NCI-H1105 (cell line): ENCODE data around the gene PFKFB2.
"Not testable (repeated sequence)": the region's sequence is repeated elsewhere in the genome, so short reads cannot be mapped to it uniquely, and the experiment has no call there.

Experiments used
- DNase-seq: peaks from one replicate; lab custom pipeline; 2025; lab: John Stamatoyannopoulos, UW

The PFKFB2 gene

GRCh38 chr1:207039380-207040180 is 13.5 kb upstream of the PFKFB2 start:
- no peak for DNase-seq

GRCh38 chr1:207040181-207040533 is 12.9 kb upstream of the PFKFB2 start:
- no peak for DNase-seq

- DNase-seq, result not testable (repeated sequence)
These were observed 11.7 kb upstream of the PFKFB2 start for GRCh38 chr1:207041397-207041796.

- no peak for DNase-seq
These were observed 7.6 kb upstream of the PFKFB2 start for GRCh38 chr1:207045453-207045852.

DNA sequence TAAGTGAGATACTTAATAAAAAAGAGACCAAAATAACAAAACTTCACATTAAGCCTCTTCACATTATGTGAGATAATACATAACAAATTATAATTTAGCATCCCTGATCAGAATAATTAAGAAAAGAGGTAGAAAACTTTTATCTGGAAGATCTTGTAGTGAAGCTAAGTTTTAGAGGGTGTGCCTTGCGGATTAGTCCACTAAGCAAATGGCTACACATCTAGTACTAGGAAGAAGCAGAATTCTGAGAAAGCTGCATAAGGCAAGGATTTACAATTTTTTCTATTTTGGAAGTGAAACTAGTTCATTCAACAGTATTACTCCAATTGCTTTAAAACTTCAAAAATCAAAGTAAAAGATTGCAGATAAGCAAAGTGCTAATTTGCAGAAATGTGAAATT is 5.6 kb upstream of the PFKFB2 start:
- DNase-seq, result no peak

- DNase-seq, result no peak
These were observed 5.0 kb upstream of the PFKFB2 start for GRCh38 chr1:207048041-207048440.

DNA sequence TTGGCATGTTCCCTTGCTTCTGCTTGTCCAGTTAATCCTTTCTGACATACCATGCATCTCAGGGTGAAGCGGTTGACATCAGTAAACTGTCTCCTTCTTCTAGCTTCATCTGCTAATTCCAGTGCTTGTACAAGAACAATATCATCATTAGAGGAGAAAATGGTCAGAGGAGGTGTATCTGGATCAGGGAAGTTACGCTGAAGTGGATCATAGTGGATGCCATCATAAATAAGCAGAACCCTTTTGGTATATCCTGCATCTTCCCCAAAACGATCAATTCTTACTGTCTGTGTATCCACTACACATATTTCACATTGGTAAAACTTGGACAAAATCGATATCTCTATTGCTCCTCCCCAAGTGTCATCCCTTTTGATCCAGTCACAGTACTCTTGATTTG is 4.0 kb upstream of the PFKFB2 start:
- no peak for DNase-seq

DNA sequence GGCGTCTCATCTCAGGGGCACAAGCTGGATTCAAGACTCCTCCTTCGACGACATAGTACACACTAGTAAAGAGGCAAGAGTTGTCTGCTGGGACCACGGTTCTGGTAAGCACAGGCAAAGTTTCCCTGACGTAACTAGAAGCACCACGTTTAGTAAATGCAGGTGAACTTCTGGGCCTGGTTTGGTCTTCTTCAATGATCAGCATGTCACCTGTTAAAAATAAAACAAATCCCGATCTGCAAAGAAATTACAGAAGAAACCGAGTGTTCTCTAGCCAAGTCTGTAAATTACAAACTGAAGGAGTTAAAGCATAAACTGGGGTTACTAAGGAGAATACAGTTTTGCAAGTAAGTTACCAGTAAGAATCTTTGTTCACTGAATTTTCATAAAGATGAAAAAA is 3.6 kb upstream of the PFKFB2 start:
- DNase-seq, result no peak

GRCh38 chr1:207049974-207050391 is 3.1 kb upstream of the PFKFB2 start:
- peak; percentile 53 for DNase-seq

DNA sequence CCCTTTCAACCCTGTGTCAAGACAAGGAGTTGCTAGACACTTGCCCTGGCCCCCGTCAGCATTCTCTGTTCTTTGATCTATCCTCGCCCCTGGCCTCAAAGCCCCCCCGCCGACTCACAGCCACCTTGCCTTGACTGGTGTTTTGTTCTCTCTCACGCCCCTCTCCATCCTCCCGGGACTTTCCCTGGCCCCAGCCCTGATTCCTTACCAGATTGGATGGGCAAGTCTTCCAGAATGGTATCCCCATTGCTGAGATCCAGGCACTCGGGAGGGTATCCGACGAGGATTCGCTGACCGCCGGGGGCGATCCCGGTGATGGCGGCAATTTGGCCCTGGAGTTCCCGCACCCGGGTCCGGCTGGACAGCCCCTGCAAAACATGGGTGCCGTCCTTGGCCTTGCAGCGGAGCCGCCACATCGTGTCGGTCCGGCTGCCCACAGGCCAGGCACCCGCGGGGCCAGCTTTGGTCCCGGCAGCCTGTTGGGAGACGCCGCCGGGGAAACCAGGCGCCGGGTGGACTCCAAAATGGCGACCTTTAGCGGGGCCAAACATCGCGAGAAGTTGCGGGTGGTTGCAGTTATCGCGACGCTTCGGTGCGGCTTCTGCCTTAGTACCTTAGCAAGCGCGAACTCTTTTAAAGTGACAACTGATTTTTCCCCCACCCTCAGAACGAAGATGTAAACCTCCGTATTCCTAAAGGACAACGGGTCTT is 2.4 kb upstream of the PFKFB2 start:
- peak; percentile 93 for DNase-seq

DNA sequence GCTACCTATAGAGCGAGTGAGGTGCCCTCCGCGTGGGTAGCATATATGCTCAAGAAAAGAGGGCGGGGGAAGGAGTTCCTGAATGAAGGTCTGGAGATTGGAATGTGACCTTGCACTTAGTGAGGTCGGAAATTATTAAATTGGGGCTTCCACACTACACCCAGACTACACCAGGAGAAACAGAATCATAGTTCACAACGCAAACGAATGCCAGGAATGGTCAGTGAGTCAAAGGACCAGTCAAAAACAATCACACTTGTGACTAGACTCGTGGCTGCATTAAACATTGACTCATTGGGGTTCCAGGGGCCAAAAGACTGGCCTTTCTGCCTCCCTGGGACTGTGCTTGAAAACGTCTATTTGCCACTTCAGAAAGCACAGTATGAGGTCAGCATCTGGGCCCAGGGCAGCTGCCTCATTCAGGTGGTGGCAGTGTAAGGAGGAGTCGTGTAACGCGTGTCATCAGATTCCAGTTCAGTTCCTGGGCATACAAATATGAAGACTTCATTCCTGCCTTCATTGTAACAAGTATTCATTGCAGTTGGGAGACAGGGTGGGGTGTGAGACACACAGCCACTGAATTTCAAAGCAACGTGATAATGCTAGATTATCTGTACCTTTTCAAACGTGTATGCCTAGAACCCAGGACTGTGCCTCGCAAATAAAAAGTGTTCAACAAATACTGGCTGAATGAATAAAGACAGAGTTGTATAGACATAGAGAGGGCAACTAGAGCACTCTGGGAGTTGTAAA is 1.7 kb upstream of the PFKFB2 start, which contains the start of gene YOD1:
Gene YOD1, minus strand, starts transcription at position 18 of the 753 bp plus-strand sequence. CDS start 178 bp downstream, outside the sequence.
- DNase-seq, result no peak

DNA sequence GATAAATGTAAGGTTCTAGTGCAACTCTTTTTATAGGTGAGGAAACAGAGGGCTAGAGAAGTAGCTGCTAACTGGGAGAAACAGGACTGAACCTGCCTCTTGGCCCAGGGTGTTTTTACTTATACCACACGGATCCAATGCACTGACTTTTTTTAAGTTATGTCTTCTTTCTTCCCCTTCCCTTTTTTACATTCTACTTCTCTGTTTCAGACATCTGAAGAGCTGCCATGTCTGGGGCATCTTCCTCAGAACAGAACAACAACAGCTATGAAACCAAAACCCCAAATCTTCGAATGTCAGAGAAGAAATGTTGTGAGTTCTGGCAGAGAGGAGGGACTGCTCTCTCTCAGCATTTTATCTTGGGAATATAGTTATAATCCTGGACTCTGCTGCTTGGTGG is 1.4 kb downstream of the PFKFB2 start:
- no peak for DNase-seq

GRCh38 chr1:207055386-207056001 is 2.4 kb downstream of the PFKFB2 start:
- no peak for DNase-seq

GRCh38 chr1:207056673-207057072 is 3.6 kb downstream of the PFKFB2 start:
- DNase-seq, result no peak

DNA sequence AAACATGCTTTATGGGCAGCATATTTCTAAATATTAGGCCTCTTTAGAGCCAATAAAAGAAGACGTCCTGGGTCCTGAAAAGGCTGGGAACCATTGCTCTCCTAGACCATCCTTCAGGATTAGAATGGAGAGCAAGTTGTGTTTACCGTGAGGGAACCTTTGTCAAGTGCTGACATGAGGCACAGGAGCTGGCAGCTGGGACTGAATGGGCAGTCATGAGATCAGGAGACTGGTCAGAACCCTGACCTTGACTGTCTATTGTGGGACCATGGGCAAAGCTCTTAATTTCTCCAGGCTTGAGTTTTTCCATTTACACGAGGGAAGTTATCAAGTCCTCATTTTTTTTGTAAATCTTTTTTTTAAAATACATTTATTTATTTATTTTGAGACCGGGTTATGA is 5.2 kb downstream of the PFKFB2 start:
- no peak for DNase-seq

DNA sequence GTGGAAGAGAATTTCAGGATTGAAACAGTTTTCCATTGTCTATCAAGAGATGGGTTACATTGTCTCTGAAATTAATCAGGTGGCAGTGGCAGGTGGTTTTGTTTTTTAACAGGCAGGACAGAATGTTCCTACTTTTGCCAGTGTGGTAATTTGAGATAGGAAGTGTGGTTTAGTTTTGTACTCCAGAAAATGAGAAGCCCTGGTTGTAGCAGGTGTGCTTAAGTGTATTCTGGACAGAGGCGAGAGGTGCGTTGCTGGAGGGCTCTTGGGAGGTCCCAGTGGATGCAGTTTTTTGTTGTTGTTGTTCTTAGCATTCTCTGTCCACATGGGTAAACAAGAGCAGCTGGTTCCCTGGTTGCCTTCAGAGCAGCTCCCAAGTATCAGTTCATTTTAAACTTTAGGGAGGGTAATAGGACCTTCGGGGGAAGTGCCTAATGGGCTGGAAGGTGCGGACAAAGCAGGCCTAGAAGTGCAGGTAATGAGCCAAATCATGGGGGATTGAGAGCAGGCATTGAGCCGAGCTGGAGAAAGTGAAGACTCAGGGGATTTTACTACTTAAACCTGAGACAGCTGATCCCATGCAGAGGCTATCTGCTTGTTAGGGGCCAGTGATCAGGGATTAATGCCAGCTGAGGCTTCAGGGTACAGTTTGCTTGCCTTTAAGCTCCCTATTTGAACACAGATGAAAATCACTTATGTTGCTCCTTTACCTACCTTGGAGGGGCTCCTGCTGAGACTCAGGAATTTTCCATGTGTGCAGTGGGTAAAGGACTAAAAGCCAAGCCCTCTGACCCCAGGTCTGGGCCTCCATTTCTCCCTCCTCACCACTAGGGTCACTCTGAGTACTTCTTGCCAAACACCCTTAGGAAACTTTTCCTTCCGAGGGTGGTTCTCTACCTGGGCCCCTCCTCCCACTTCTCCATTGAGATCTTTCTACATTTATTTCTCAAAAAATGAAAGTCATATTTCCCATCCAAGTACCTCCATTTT is 6.1 kb downstream of the PFKFB2 start:
- peak; percentile 85 for DNase-seq

DNA sequence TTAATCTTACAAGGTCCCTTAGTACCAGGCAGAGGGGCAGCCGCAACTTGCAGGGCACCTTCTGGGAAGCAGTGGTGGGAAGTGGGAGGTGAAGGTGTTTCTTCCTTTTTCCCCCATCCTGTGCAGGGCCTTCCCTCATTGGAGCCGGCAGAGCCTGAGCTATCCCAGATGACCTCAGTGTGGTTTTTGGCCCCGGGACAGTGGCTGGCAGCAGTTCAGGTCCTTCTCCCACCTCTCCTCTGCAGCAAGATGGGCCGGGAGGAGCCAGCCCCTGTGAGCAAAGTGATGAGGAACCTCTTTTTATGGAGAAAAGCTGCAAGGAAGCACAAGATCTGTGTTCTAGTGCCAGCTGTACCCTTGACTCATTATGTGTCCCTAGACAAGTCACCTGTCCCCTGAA is 6.8 kb downstream of the PFKFB2 start:
- DNase-seq, result no peak

DNA sequence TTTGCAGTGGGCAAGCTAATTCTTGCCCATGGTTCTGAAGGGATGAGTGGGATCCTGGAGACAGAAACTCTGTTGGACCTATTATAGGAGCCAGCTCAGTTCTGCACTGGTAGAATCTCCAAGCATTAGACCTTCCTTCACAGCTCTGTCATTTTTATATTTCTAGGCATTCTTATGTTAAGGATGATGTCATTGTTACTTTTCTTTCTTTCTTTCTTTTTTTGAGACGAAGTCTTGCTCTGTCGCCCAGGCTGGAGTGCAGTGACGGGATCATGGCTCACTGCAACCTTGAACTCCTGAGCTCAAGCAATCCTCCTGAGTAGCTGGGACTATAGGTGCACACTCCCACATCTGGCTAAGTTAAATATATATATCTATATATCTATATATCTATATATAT is 7.5 kb downstream of the PFKFB2 start:
- no peak for DNase-seq

GRCh38 chr1:207062058-207062457 is 9.0 kb downstream of the PFKFB2 start:
- no peak for DNase-seq

DNA sequence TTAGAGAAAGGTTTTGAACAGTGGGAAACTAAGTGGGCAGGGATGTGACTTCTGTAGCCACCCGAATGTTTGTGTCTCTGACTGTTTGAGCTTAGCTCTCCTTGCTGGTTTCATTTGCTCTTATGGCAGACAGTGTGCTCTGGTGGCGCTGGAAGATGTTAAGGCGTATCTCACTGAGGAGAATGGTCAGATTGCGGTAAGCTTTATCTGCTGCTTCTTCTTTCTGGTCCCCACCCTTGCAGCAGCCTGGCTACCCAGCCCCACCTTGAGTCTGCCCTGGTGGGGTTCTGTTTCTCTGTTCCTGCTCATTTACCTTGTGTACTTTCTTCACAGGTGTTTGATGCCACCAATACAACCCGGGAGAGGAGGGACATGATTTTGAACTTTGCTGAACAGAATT is 9.9 kb downstream of the PFKFB2 start:
- DNase-seq, result no peak

- no peak for DNase-seq
These were observed 11.5 kb downstream of the PFKFB2 start for GRCh38 chr1:207064561-207064960.
